GM18498 (cell line): ENCODE measurements around the gene S100A9.

ENCODE experiments used
- ATAC-seq: cut with Tn5 transposase; IDR thresholded peaks from one replicate; pipeline ENCODE4 v1.9.1; 2021; ENCODE audit warnings: mild to moderate bottlenecking, moderate library complexity; ENCODE audit not compliant: unreplicated experiment

The S100A9 gene

DNA sequence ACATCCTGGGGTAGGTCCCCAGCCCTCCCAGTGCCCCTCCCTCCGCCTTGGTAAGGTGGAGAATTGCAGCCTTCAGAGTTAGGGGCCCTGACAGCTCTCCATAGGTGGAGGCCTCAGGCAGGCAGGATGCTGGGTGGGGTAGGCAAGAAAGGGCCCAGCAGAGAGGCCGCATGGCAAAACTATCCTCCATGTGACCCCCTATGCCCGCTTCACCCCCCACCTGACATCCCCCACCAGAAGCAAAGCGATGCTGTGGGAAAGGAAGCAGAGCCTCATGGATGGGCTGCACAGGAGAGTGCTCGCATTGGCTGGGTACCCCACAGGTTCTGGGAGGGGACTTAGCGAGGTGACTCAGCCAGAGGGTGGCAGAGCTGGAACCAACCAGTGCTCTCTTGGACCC lies 1.6 kb downstream of the S100A9 start:
- ATAC-seq: no peak

DNA sequence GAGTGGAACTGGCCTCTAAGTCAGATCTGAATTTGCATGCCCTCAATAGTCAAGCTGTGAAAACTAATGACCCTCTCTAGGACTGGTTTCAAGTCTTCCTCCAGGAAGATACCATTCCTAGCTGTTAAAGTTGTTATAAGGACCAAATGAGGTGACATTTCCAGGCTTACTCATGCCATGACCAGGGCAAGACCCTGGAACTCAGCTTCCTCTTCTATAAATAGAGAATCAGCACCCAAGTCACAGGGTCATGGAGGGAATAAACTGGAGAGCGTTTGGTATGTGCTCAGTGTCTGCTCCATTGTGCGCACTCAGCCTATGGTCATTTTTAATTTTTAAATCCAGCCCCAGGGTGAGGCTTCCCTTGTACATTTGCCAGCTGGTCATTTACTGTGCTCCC lies 2.5 kb downstream of the S100A9 start:
- ATAC-seq: no peak

DNA sequence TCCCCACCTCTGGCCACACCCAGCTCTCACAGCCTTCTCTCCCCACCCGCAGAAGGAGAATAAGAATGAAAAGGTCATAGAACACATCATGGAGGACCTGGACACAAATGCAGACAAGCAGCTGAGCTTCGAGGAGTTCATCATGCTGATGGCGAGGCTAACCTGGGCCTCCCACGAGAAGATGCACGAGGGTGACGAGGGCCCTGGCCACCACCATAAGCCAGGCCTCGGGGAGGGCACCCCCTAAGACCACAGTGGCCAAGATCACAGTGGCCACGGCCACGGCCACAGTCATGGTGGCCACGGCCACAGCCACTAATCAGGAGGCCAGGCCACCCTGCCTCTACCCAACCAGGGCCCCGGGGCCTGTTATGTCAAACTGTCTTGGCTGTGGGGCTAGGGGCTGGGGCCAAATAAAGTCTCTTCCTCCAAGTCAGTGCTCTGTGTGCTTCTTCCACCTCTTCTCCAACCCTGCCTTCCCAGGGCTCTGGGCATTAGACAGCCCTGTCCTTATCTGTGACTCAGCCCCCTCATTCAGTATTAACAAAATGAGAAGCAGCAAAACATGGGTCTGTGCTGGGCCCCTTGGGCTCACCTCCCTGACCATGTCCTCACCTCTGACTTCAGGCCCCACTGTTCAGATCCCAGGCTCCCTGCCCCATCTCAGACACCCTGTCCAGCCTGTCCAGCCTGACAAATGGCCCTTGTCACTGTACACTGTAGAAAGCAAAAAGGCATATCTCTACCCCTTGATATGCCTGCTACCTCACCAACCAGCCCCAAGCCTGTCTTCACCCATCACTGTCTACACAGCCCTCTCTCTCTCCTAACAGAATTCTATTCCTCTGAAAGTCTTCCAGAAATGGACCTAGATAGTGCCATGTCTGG lies 3.2 kb downstream of the S100A9 start:
- ATAC-seq: no peak

GRCh38 chr1:153361480-153362109 lies 3.9 kb downstream of the S100A9 start:
- no peak for ATAC-seq

GRCh38 chr1:153362187-153362775 lies 4.6 kb downstream of the S100A9 start:
- ATAC-seq: no peak

- ATAC-seq: no peak
These were observed 6.0 kb downstream of the S100A9 start for GRCh38 chr1:153363641-153364040.

- ATAC-seq: no peak
These were observed 6.5 kb downstream of the S100A9 start for GRCh38 chr1:153364156-153364555.

DNA sequence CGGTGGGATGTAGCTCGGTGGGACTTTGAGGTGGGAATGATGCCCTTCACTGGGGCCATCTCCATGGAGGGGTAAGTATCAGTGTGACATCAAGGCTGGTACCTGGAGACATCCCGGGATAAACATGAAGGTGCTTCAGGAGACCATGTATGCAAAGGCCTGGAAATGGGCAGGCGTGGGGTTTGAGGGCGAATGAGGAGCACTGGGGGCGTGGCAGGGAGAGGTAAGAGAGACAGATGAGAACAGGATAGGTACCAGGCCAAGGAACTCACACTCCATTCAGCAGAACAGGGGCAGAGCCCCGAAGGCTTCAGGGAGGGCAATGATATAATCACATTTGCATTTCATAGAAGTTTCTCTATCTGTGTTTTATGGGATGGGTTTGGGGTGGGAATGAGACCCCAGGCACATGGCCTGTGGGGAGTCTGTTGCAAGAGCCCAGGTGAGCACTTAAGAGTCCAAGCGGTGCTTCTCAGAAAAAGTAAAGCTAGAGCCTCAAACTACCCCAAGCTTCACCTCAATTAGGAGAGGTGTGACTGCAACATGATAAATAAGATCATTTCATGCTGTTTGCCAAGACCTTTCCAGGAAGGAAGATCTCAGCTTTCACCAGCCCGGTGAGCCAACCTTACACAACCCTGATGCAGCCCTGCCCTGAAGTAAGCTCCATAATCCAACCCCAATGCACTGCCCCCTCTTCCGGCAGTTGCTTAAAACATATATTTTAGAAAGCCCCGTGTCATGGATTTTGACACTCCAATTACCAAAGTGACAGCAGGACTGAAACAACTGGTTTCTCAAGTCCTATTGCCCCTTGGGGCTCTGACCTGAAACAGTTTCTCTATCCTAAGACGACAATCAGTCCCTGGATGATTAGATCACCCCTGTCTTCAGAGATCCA lies 7.4 kb downstream of the S100A9 start:
- ATAC-seq: no peak

- no peak for ATAC-seq
These were observed 8.0 kb downstream of the S100A9 start for GRCh38 chr1:153365696-153366095.

DNA sequence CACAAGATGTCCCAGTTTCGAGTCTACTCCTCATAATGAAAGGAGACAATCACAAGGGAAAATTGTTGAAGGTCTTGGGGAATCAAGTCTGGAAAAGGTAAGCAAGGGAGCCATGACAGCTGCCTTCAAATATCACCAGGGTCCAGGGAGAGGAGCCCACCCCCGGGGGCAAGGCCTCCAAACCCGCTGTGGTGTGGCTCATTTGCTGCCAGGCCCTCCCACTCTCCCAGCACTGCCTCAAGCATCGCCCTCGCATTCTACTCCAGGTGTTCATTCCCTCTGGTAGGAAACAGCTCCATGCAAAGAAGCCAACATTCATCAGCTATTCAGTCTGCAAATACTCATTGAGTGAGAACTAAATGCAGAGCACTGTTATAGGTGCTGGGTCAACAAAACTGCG lies 8.6 kb downstream of the S100A9 start:
- ATAC-seq: no peak

GRCh38 chr1:153367090-153367489 lies 9.4 kb downstream of the S100A9 start:
- no peak for ATAC-seq

DNA sequence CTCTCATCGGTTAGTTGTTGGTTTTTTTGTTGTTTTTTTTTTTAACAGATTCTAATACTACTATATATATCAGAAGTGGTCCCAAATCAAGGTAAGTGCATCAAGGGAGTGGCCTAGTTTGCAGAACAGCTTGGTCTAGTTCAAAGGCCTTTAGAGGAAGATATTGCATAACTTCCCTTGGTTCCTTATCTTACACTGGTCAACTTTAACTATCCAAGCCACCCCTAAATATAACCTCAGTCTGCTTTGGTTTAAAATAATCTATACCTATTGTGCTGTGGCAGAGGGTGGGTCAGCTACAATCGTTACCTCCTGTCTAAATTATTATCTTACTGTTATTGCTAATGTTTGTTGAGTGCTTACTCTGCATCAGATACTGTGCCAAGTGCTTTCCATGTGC lies 10.8 kb downstream of the S100A9 start:
- no peak for ATAC-seq

DNA sequence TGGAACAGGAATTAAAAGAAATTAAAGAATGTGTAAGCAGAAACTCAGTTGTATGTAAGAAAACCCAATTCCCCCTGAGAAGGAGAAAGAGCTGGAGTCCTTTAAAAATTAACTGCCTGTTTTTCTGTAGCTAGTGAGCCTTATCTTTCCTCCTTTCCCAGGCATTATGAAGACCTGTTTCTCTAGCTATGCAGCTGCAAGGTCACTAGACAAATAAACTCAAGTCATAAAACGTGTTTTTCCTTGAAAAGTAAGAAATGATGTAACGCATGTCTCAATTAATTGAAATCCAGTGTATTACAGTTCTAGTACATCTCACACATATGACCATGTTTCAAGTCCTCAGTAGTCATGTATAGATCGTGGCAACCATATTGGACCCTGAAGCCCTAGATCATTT lies 12.5 kb downstream of the S100A9 start:
- no peak for ATAC-seq

DNA sequence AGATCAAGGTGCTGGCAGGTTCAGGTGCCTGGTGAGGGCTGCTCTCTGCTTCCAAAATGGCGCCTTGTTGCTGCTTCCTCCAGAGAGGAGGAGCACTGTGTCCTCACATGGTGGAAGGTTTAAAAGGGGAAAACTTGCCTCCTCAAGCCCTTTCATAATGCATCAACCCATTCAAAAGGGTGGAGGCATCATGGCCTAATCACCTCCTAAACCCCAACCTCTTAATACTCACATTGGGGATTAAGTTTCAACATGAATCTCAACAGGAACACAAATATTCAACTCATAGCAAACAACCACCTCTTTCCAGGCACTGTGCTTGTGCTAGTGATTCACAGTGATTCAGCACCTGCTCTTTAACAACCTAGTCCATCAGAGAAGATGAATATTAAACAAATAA lies 13.6 kb downstream of the S100A9 start:
- no peak for ATAC-seq

DNA sequence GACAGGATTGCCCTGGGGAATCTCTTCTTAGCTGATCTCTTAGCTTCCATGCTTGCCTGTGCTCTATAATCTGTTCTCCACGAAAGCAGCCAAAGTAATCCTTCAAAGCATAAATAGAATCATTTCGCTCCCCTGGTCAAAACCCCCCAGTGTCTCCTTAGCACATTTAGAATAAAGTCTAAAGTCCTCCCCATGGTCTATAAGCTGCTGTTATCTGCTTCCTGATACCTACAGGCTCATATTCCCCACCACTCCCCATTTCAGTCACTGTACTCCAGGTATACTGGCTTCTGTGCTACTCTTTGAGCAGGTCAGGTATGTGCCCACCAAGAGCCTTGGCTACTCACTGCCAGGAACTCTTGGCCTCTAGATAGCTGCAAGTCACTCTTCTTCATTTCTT lies 14.9 kb downstream of the S100A9 start:
- ATAC-seq: no peak

- ATAC-seq: no peak
These were observed 16.4 kb downstream of the S100A9 start for GRCh38 chr1:153374071-153374470.

DNA sequence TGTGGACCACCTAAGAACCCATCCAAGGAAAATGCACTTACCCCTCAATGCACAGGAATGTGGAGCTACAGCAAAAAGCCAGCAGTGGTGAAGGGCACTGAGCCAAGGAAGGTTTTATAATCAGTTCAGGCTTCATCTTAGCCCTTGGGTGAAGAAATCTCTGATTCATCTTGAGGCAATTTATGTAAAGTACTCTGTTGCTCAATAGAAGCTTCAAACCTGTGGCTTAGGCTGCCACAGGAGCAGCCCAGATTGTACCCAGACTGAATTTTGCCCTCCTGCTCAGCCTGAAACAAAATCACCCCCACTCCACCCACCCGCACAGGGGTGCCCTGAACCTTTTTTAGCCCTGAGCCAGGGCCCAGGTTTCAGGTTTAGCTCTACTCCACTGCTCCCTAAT lies 17.9 kb downstream of the S100A9 start, which contains the start of gene S100A12:
S100A12 (minus strand) TSS at position 111 of the 400 bp plus-strand sequence. CDS start 1,029 bp downstream, outside the sequence.
- ATAC-seq: no peak

- ATAC-seq: no peak
These were observed 21.9 kb downstream of the S100A9 start for GRCh38 chr1:153379591-153379990.

DNA sequence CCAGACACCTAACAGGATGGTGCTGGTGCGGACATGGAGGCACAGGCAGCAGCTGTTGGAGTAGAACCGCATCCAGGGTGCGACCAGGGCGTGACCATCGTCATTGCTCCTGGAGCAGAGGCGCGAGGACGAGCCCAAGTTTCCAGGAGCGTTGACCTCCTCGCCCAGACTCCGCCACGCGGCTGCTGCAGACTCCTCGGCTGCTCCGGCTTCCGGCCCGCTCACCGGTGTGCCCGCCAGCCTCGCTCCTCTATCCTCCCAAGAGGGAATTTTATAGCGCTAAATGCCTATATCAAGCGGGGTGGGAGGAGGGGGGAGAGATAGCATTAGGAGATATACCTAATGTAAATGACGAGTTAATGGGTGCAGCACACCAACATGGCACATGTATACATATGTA lies 23.1 kb downstream of the S100A9 start:
- ATAC-seq: no peak

GRCh38 chr1:153384958-153385580 lies 27.4 kb downstream of the S100A9 start:
- ATAC-seq: no peak
